Activated CD4-positive, alpha-beta T cell treated with anti-CD3 and anti-CD28 coated beads, Interleukin-2, amount 10 ng/mL, durations not matched to agents 7 days and 5 days (primary cell): ENCODE results near the gene PRKCA. TPM values are rescaled to one million over a fixed set of nuclear protein-coding genes. Genes with fewer than 3 reads are reported as not detected.
"Not testable (repeated sequence)": the region's sequence is repeated elsewhere in the genome, so short reads cannot be mapped to it uniquely, and the experiment has no call there.

Experiments
- CTCF ChIA-PET: fragments of 350-600 bp; sonication (Branson Sonifier 250); formaldehyde crosslinking; loops from one replicate; lab custom pipeline; 2021; ENCODE audit warnings: antibody characterized with exemption; lab: Charles Lee
- POLR2A ChIA-PET: fragments of 350-600 bp; sonication (Branson Sonifier 250); formaldehyde crosslinking; loops from one replicate; lab custom pipeline; 2021; ENCODE audit warnings: antibody characterized with exemption; lab: Charles Lee
- DNase-seq: peaks from one replicate; pipeline ENCODE4 v3.0.0-alpha.2; 2020
- H3K27ac Mint-ChIP-seq: one replicate; pipeline ENCODE4 v1.8.0; 2021; ENCODE audit warnings: mild to moderate bottlenecking, moderate library complexity, mixed read lengths
- H3K27me3 Mint-ChIP-seq: one replicate; pipeline ENCODE4 v1.8.0; 2021; ENCODE audit warnings: mixed read lengths
- H3K36me3 Mint-ChIP-seq: one replicate; pipeline ENCODE4 v1.8.0; 2021; ENCODE audit warnings: low read depth, mixed read lengths
- H3K4me1 Mint-ChIP-seq: one replicate; pipeline ENCODE4 v1.8.0; 2021; ENCODE audit warnings: mixed read lengths
- H3K4me3 Mint-ChIP-seq: one replicate; pipeline ENCODE4 v1.8.0; 2021; ENCODE audit warnings: mild to moderate bottlenecking, moderate library complexity, mixed read lengths
- H3K9me3 Mint-ChIP-seq: one replicate; pipeline ENCODE4 v1.8.0; 2021; ENCODE audit warnings: mixed read lengths
- total RNA-seq, 2 experiments: library from RNA; stranded (reverse); gene quantifications; one replicate each; pipeline ENCODE4 v1.2.3, GENCODE V29; 2021

The PRKCA gene
- total RNA-seq, 2 experiments from 2014 or later, result 72.8 to 74.6 TPM

DNA sequence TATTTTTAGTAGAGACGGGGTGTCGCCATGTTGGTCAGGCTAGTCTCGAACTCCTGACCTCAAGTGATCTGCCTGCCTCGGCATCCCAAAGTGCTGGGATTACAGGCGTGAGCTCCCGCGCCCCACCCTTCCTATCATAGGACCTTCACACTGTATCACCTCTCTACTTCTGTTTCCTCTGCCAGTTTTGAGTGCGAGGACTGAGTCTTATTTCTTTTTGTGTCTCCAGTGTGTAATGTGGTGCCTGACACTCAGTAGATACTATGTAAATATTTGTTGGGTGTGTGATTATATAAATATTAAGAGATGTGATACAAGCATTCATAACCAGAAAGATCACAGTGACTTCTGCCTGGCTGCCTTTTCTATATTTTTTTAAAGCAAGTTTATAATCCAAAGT is 10.5 kb downstream of the PRKCA start:
- no peak overlapping the region for H3K4me3 Mint-ChIP-seq
- H3K9me3 Mint-ChIP-seq, result no peaks in the 10 kb centered on the region
- ChIA-PET CTCF (interaction anchor here (1.2 to 3.0 kb wide), 5 partner anchors 8 to 68 kb away, joined by 3 to 9 read pairs (median 6); no protein-coding TSS in a partner anchor), POLR2A (no interaction called here)
- peaks cover 83% of the 10 kb centered on the region for H3K4me1 Mint-ChIP-seq
- DNase-seq, result no peak
- H3K27me3 Mint-ChIP-seq, result no peaks in the 10 kb centered on the region
- peak overlapping the region; percentile 74 for H3K27ac Mint-ChIP-seq
- peaks cover 67% of the 10 kb centered on the region for H3K36me3 Mint-ChIP-seq

DNA sequence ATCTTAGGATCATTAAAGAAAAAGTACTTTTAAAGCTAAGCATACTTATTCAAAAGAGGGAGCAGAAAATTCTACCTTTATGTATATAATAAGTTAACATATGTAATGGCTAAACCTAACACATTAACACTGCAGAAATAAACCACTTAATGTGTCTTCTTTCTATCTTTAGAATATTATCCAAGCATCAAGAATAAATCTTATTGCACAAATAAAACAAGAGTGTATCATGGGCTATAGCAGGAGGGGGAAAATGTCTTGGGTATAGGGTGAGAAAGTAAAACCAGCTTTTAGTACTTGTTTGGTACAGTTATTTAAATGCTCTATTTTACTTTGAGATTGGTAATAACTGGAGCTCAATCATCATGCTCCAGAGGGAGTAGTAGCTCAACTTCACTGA is 10.9 kb downstream of the PRKCA start:
- ChIA-PET POLR2A (no interaction called here), CTCF (interaction anchor here (1.2 to 3.0 kb wide), 5 partner anchors 9 to 68 kb away, joined by 3 to 9 read pairs (median 6); no protein-coding TSS in a partner anchor)
- Mint-ChIP-seq H3K4me3 (no peak overlapping the region), H3K9me3 (no peaks in the 10 kb centered on the region), H3K4me1 (peaks cover 80% of the 10 kb centered on the region), H3K27me3 (no peaks in the 10 kb centered on the region), H3K36me3 (peaks cover 67% of the 10 kb centered on the region), H3K27ac (no peak overlapping the region)
- no peak for DNase-seq

- Mint-ChIP-seq H3K27ac (no peak overlapping the region), H3K4me1 (peaks cover 73% of the 10 kb centered on the region), H3K27me3 (no peaks in the 10 kb centered on the region), H3K4me3 (no peak overlapping the region), H3K36me3 (peaks cover 62% of the 10 kb centered on the region), H3K9me3 (no peaks in the 10 kb centered on the region)
- ChIA-PET POLR2A (interaction anchor here (0.7 kb wide), 1 partner anchor 62 kb away, joined by 5 read pairs; no protein-coding TSS in a partner anchor), CTCF (interaction anchor here (1.0 to 3.0 kb wide), 5 partner anchors 10 to 14 kb away, joined by 3 to 9 read pairs (median 6); no protein-coding TSS in a partner anchor)
- no peak for DNase-seq
Measured at GRCh38 chr17:66313995-66314659, 11.7 kb downstream of the PRKCA start.

DNA sequence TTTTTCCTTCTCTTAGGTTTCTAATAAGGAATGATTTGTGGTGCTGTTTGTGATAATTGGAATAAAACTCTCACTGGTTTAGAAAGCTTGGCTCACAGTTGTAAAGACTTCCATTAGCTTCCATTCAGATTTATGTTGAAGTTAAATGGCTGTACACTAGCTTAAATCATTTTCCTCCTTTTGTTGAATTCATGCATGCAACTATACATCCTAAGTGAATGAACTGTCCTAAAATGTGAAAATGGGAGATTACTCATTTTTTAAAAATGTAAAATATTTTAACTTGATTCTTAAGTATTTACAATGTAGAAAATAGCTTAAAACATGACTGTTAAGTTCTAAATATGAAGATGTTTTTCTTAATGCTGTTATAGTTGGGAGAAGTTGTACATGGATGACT is 15.2 kb downstream of the PRKCA start:
- peaks cover 9% of the 10 kb centered on the region for H3K9me3 Mint-ChIP-seq
- peaks cover 39% of the 10 kb centered on the region for H3K4me1 Mint-ChIP-seq
- CTCF ChIA-PET, result interaction anchor here (0.5 to 1.2 kb wide), 5 partner anchors 12 to 30 kb away, joined by 3 to 6 read pairs (median 5); no protein-coding TSS in a partner anchor
- no peak overlapping the region for H3K27ac Mint-ChIP-seq
- POLR2A ChIA-PET, result interaction anchor here (0.6 kb wide), 1 partner anchor 215 kb away, joined by 6 read pairs; no protein-coding TSS in a partner anchor
- H3K4me3 Mint-ChIP-seq, result no peak overlapping the region
- no peak for DNase-seq
- peaks cover 58% of the 10 kb centered on the region for H3K36me3 Mint-ChIP-seq
- no peaks in the 10 kb centered on the region for H3K27me3 Mint-ChIP-seq

- Mint-ChIP-seq H3K27ac (no peak overlapping the region), H3K4me3 (no peak overlapping the region), H3K27me3 (no peaks in the 10 kb centered on the region), H3K9me3 (peaks cover 16% of the 10 kb centered on the region), H3K4me1 (peaks cover 31% of the 10 kb centered on the region), H3K36me3 (peaks cover 62% of the 10 kb centered on the region)
- POLR2A ChIA-PET, result no interaction called here
- no peak for DNase-seq
- CTCF ChIA-PET, result no interaction called here
Measured at GRCh38 chr17:66319226-66319625, 16.8 kb downstream of the PRKCA start.

DNA sequence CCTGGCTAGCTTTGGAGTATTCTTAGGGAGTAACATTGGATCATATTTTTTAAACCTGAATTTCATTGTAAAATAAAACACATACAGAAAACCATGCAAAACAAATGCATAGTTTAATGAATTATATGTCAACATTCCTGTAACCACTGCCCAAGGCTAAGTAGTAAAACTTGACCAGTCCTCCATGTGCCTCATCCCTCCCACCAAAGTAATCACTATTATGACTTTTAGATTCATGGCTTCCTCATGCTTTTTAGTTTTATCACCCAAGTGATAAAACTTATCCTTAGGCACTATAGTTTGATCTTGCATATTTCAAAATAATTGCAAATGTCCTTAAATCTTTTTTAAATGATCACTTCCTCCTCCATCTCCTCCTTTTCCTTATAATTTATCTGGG is 20.4 kb downstream of the PRKCA start:
- peaks cover 59% of the 10 kb centered on the region for H3K36me3 Mint-ChIP-seq
- H3K4me1 Mint-ChIP-seq, result peaks cover 37% of the 10 kb centered on the region
- ChIA-PET POLR2A (no interaction called here), CTCF (interaction anchor here (1.0 to 1.2 kb wide), 2 partner anchors 18 to 22 kb away, joined by 3 to 5 read pairs; no protein-coding TSS in a partner anchor)
- H3K27ac Mint-ChIP-seq, result no peak overlapping the region
- H3K9me3 Mint-ChIP-seq, result peaks cover 20% of the 10 kb centered on the region
- no peaks in the 10 kb centered on the region for H3K27me3 Mint-ChIP-seq
- H3K4me3 Mint-ChIP-seq, result no peak overlapping the region
- DNase-seq, result no peak

DNA sequence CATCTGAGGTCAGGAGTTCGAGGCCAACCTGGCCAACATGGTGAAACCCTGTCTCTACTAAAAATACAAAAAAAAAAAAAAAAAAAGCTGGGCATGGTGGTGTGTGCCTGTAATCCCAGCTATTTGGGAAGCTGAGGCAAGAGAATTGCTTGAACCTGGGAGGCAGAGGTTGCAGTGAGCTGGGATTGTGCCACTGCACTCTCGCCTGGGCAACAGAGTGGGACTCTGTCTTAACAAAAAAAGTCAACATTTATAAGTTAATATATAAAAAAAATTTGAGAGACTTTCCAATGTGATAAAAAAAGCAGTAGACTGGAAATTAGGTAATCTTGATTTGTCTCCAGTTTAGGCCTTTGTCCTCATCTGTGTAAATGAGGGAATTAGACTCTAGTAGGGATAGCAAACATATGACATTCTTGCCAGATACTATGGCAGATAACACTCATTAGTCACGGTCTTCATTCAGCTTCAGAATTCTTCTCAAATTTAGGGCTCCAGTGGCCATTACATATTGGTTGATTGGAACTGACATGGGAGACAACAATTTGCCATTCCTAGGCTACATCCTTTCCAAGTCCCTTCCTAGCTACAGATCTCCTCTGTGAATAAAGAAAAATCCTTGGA is 22.1 kb downstream of the PRKCA start:
- H3K27me3 Mint-ChIP-seq, POLR2A ChIA-PET, H3K4me3 Mint-ChIP-seq, H3K27ac Mint-ChIP-seq, DNase-seq: not testable (repeated sequence)
- peaks cover 24% of the 10 kb centered on the region for H3K9me3 Mint-ChIP-seq
- H3K36me3 Mint-ChIP-seq, result peaks cover 63% of the 10 kb centered on the region
- CTCF ChIA-PET, result interaction anchor here (0.9 to 2.0 kb wide), 3 partner anchors 10 to 13 kb away, joined by 3 to 6 read pairs (median 3); no protein-coding TSS in a partner anchor
- H3K4me1 Mint-ChIP-seq, result peaks cover 52% of the 10 kb centered on the region

GRCh38 chr17:66326476-66327047 is 24.1 kb downstream of the PRKCA start:
- Mint-ChIP-seq H3K27ac (peak overlapping the region; percentile 20), H3K9me3 (peaks cover 22% of the 10 kb centered on the region), H3K27me3 (no peaks in the 10 kb centered on the region), H3K4me3 (no peak overlapping the region), H3K36me3 (peaks cover 54% of the 10 kb centered on the region), H3K4me1 (peaks cover 72% of the 10 kb centered on the region)
- CTCF ChIA-PET, result interaction anchor here (0.6 to 1.7 kb wide), 4 partner anchors 13 to 227 kb away, joined by 3 to 5 read pairs (median 4); no protein-coding TSS in a partner anchor
- DNase-seq, result no peak
- POLR2A ChIA-PET, result no interaction called here

DNA sequence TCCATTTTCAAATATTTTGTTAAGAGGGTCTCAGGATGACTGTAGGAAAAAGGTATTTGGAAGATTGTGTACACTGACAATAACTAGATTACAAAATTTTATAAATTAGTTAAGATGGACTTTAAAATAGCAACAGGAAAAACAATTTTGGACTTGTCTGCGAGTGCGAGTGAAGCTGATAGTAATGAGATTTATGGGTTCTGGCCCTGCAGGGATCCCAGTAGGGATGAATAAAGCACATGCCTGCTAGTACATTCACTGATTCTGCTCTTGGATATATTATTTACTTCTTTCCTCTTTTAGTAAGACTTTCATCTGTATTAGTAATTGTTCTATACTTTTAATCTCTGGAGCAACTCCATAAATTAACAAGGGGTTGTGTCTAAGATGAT is 28.2 kb downstream of the PRKCA start:
- ChIA-PET POLR2A (no interaction called here), CTCF (interaction anchor here (1.1 to 3.9 kb wide), 5 partner anchors 13 to 309 kb away, joined by 3 to 22 read pairs (median 5); no protein-coding TSS in a partner anchor)
- H3K27me3 Mint-ChIP-seq, result no peaks in the 10 kb centered on the region
- H3K36me3 Mint-ChIP-seq, result peaks cover 39% of the 10 kb centered on the region
- DNase-seq, result no peak
- peak overlapping the region; percentile 94 for H3K27ac Mint-ChIP-seq
- H3K4me3 Mint-ChIP-seq, result peak overlapping the region; percentile 63
- H3K9me3 Mint-ChIP-seq, result peaks cover 6% of the 10 kb centered on the region
- peaks cover 83% of the 10 kb centered on the region for H3K4me1 Mint-ChIP-seq

- Mint-ChIP-seq H3K9me3 (peaks cover 6% of the 10 kb centered on the region), H3K36me3 (peaks cover 45% of the 10 kb centered on the region), H3K27me3 (no peaks in the 10 kb centered on the region), H3K4me3 (peak overlapping the region; percentile 63), H3K27ac (peak overlapping the region; percentile 94), H3K4me1 (peaks cover 83% of the 10 kb centered on the region)
- ChIA-PET POLR2A (interaction anchor here (1.0 kb wide), 1 partner anchor 10 kb away, joined by 3 read pairs; no protein-coding TSS in a partner anchor), CTCF (interaction anchor here (1.1 to 3.9 kb wide), 5 partner anchors 12 to 309 kb away, joined by 3 to 22 read pairs (median 5); no protein-coding TSS in a partner anchor)
- DNase-seq, result peak; percentile 55
Measured at GRCh38 chr17:66331038-66331816, 28.8 kb downstream of the PRKCA start.

DNA sequence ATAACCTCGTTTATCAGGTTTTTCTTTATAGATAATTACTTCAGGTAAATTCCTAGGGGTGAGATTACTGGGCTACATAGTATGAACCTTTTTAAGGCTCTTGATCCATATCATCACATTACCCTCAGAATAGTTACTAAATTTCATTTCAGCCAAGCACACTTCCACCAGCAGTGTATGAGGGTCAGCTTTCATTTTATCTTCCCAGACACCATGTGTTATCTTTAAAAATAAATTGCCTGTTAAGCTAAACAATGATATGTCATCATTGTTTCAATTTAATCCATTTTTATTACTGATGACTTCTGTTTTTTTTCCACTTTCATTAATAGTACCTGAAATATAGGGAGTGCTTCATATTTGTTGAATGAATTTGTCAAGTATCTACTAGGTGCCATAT is 33.4 kb downstream of the PRKCA start:
- ChIA-PET CTCF (interaction anchor here (1.1 kb wide), 1 partner anchor 32 kb away, joined by 4 read pairs; no protein-coding TSS in a partner anchor), POLR2A (no interaction called here)
- Mint-ChIP-seq H3K4me3 (no peak overlapping the region), H3K27me3 (no peaks in the 10 kb centered on the region), H3K9me3 (peaks cover 2% of the 10 kb centered on the region), H3K36me3 (peaks cover 47% of the 10 kb centered on the region), H3K4me1 (peaks cover 78% of the 10 kb centered on the region), H3K27ac (no peak overlapping the region)
- no peak for DNase-seq

DNA sequence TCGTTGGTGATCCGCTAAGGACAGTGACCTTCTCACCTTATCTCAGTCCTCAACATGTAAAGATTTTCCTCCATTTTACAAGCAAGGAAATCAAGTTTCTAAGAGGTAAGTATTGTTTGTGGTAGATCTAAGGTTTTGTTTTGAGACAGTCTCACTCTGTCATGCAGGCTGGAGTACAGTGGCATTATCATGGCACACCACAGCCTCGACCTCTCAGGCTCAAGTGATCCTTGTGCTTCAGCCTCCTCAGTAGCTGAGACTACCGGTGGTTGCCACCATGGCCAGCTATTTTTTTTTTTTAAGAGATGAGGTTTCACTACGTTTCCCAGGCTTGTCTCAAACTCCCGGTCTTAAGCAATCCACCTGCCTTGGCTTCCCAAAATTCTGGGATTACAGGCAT is 34.9 kb downstream of the PRKCA start:
- Mint-ChIP-seq H3K27me3 (no peaks in the 10 kb centered on the region), H3K9me3 (peaks cover 2% of the 10 kb centered on the region), H3K36me3 (peaks cover 53% of the 10 kb centered on the region), H3K27ac (no peak overlapping the region), H3K4me1 (peaks cover 71% of the 10 kb centered on the region), H3K4me3 (no peak overlapping the region)
- ChIA-PET POLR2A (no interaction called here), CTCF (interaction anchor here (0.7 to 1.8 kb wide), 3 partner anchors 12 to 156 kb away, joined by 3 to 4 read pairs (median 3); no protein-coding TSS in a partner anchor)
- no peak for DNase-seq
